ENCODE results near the gene PDCD10. TPM values are rescaled to one million over a fixed set of nuclear protein-coding genes. Genes with fewer than 3 reads are reported as not detected.

Gene PDCD10
- total RNA-seq: 92.7 and 118 TPM in 2 replicates

DNA sequence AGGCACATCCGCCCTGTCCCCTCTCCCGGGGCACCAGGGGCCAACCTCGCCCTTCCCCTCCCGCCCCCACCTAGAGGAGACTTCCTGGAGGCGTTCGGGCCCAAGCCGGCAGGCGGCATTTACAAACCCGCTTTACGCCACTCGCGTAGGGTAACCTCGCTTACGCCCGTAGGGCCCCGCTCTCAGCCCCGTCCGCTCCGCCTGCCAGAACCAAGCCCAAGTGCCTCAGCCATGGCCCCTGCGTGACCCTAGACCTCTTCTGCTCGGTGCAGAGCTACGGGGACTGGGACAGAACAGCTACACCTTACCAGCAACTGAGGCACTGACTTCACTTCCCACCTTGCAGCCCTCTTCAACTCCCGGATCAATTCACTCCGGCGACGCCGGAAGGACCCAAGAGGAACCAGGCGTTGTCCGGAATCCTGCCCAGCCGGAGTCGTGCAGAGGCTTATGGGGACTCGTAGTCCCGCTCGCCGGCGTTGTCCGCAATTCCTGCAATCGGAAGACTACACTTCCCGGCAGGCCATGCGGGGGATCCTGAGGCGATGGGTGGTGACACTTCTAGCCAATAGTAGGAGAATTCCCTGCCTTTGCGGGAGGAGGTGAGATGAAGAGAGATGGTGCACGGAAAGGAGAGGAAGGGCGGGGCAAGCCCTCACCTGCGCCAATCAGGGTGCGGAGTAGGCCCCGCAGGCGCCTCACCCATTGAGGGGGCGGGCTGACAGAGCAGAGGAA, at the start of gene PDCD10:
PDCD10 (minus strand) TSS at position 395 of the 735 bp plus-strand sequence. CDS start 14,735 bp downstream, outside the sequence.

GRCh38 chr3:167735233-167736138, 794 bp upstream of the PDCD10 start, which contains the start of gene SERPINI1:
SERPINI1 (plus strand) TSS chr3:167735721; CDS start chr3:167789129, 53,408 bp downstream.

DNA sequence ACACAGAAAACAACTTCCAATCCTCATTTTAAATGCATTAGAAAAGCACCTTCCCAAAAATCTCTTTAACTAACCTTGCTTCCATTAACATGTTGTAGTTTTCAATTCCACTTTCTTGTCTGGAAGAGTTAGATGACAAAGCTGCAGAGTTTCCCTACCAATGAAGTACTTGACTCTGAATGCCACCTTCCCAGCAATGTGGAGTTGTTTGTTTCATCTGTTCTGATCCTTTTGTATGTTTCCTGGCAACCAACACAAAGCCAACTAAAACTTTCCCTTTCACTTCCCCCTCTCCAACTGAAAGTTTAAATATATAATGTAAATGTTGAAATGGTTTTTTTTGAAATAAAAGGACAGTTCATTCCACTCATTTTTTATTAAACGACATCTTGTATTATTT, 80.9 kb downstream of the PDCD10 start, which contains the start of gene WDR49:
WDR49 (minus strand) TSS at position 183 of the 400 bp plus-strand sequence. CDS start 517 bp downstream, outside the sequence.

Other genes starting within 250 kb of the PDCD10 start
- 0.72 and 2.1 TPM in 2 replicates for gene WDR49, start 81.0 kb downstream of the PDCD10 start, total RNA-seq
- 1.2 and 2.6 TPM in 2 replicates for gene SERPINI1, start 829 bp upstream of the PDCD10 start, total RNA-seq

Measured in tracheal epithelial cell (primary cell).